Measurements from ENCODE around the gene AGAP3.

The AGAP3 gene

GRCh38 chr7:151186640-151187408 is 100.5 kb downstream of the AGAP3 start, which contains the start of gene ASB10:
Gene ASB10 (minus strand): TSS chr7:151187250. CDS start chr7:151187130, 120 bp downstream.
- no peak for DNase-seq (ENCODE audit: low read depth in 2 of 2)

DNA sequence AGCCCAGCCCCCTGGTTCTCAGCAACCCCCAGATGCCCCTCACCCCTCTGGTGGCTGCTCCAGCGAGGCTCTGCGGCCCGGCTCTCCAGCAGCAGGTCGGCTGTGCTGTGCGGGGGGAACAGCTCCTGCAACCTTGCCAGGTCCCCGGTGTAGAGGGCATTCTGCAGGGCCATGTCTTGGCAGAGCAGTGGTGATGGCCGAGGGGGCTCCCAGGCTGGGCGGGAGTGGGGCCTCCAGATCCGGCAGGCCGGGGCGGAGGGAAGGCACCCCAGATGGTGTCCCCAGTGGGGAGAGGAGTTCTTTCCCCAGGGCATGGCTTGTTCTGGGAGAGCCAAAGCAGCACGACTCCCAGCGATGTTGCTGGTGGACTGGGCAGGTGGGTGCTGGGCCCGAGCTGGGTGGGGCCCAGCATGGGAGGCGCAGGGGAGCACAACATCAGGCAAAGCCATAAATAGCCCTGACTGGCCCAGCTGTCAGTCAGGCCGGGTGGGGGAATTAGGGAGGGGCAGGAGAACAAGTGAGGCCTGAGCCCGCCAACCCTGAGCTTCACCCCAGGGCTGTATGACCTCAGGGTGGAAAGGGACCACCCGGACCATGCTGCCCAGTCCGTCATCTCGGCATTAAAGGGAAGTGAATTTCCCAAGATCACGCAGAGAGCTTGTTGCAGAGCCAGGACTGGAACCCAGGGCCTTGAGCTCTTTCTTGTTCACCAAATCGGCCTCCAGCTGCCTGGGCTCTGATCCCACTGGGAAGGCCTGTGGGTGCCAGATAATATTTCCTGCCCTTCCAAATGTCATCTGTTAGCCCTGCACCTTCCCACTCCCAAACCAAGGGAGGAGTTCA is 101.4 kb downstream of the AGAP3 start:
- no peak for DNase-seq (ENCODE audit: low read depth in 2 of 2)

DNA sequence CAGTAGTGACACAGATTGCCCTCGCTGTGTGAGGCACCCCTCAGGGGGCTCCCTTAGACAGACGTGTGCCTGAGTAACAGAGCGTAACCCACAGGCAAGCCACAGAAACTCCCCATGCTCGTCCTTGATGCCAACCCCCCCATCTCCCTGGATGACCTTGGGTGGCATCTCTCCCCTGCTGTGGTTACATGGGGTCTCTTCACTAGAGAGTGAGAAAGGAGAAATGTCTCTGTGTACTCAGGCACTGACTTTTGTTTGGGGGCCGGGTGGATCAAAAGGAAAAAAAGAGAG is 101.9 kb downstream of the AGAP3 start:
- DNase-seq (ENCODE audit: low read depth in 2 of 2), result no peak

DNA sequence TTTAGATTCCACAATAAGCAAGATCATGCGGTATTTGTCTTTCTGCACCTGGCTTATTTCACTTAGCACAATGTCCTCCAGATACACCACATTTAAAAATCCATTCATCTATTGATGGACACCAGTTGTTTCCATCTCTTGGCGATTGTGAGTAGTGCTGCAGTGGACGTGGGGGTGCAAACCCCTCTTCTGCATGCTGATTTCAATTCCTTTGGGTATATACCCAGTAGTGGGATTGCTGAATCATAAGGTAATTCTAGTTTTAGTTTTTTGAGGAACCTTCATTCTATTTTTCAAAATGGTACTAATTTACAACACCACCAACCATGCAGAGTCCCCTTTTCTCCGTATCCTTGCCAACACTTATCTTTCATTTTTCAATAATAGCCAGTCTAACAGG is 102.8 kb downstream of the AGAP3 start:
- no peak for DNase-seq (ENCODE audit: low read depth in 2 of 2)

GRCh38 chr7:151191544-151191943 is 105.3 kb downstream of the AGAP3 start:
- DNase-seq (ENCODE audit: low read depth in 2 of 2), result no peak

GRCh38 chr7:151192002-151192539 is 105.8 kb downstream of the AGAP3 start:
- no peak for DNase-seq (ENCODE audit: low read depth in 2 of 2)

- no peak for DNase-seq (ENCODE audit: low read depth in 2 of 2)
Observed at GRCh38 chr7:151193203-151193978, 107.1 kb downstream of the AGAP3 start.
